Cardiac fibroblast (primary cell): ENCODE measurements around the gene LMO2.

Experiments used
- DNase-seq, 2 donors: peaks; one replicate each; pipeline versions ENCODE4 v3.0.0 to v3.0.0-alpha.2; 2010; ENCODE audit warnings: low read depth in 2 of 2
- H3K4me3 ChIP-seq, 2 donors: replicated peaks in 1 of 2; 1 replicate in 1 of 2; 2 replicates in 1 of 2; pipeline ENCODE4 v1.5.1; 2011; ENCODE audit warnings: low read depth in 2 of 2, low read length in 2 of 2, mild to moderate bottlenecking in 2 of 2, moderate library complexity in 1 of 2
- TF ChIP-seq, protein P1 (sequence below): IDR thresholded peaks from one replicate; pipeline ENCODE4 v1.5.1; 2011; ENCODE audit warnings: low read depth, mild to moderate bottlenecking, low read length, inconsistent platforms

Gene LMO2

DNA sequence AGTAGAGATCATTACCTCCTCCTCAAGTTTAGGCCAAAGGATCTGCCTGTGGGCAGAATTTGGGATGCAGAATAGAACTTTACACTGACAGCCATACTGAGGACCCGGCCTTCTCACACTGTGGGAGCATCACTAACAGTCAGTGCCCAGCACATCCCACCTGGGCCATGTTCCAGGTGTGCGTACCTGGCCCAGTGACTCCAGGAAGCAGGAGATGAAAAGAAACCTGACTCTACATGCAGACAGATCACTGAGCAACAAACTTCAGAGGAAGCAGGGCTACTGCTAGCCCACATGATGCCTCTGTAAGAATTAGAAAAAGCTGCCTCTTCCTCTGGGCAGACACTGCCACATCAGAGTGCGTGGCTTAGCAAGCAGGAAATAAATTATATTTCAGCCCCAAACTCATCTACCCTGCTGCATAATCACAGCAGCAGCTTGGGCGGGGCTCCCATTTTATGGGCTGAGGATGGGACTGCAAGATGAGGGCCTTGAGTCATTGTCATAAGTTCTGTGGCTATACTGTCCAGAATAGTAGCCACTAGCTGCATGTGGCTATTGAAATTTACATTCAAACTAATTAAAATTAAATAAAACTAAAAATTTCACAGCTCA is 6.0 kb upstream of the LMO2 start:
- DNase-seq: no peak
- no peak overlapping the region for H3K4me3 ChIP-seq
- TF ChIP-seq, protein P1, sequence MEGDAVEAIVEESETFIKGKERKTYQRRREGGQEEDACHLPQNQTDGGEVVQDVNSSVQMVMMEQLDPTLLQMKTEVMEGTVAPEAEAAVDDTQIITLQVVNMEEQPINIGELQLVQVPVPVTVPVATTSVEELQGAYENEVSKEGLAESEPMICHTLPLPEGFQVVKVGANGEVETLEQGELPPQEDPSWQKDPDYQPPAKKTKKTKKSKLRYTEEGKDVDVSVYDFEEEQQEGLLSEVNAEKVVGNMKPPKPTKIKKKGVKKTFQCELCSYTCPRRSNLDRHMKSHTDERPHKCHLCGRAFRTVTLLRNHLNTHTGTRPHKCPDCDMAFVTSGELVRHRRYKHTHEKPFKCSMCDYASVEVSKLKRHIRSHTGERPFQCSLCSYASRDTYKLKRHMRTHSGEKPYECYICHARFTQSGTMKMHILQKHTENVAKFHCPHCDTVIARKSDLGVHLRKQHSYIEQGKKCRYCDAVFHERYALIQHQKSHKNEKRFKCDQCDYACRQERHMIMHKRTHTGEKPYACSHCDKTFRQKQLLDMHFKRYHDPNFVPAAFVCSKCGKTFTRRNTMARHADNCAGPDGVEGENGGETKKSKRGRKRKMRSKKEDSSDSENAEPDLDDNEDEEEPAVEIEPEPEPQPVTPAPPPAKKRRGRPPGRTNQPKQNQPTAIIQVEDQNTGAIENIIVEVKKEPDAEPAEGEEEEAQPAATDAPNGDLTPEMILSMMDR: no peak

DNA sequence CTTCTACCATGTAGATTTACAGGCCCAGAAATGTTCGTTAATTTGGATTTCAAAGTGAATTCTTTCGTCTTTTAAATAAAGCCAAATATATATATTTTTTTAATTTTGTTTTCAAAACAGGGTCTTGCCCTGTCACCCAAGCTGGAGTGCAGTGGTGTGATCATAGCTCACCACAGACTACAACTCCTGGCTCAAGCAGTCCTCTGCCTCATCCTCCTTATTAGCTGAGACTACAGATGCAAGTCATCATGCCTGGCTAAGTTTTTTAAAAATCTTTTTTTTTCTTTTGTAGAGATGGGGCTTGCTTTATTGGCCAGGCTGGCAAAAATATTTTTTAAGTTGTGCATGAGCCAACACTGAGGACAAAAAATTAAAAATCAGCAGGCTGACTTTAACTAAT is 5.0 kb upstream of the LMO2 start:
- TF ChIP-seq, protein P1: no peak
- no peak for DNase-seq

DNA sequence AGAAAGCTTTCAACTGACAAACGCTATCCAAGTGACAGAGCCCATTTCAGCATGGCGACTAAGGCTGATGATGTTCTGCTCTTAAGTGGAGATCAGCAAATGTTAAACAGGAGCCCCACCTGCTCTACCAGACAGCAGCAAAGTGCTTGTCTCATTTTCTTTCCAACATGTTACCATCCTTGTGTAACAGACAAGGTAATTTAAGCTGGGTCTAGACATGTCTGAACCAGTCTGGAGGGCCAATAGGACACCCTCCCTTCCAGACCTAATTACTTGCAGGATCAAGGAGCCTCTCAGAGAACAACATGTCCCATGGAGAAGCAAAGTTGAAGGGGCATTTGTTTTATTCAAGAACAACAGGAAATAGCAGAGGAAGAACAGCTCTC is 3.9 kb upstream of the LMO2 start:
- no peak overlapping the region for H3K4me3 ChIP-seq
- DNase-seq: no peak
- TF ChIP-seq, protein P1: no peak

More for the DNA sequence above, 5.0 kb upstream of the LMO2 start:
- no peak overlapping the region for H3K4me3 ChIP-seq

DNA sequence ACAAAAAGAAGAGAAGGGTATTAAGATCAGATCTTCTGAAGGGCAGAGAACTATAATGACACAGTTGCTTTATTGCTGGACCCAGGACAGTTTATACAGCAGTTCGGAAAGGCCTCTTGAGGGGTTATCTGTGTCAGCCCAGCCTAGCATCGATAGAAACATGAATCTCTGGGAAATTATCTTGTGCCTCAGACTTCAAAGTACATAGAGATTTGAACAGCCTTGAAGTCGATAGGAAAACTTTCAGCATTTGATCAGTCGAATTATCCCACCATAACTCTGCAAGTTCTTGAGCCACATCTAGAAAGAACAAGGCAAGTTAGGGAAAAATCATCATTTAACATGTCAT is 2.5 kb upstream of the LMO2 start:
- no peak overlapping the region for H3K4me3 ChIP-seq
- TF ChIP-seq, protein P1: no peak
- DNase-seq: no peak

DNA sequence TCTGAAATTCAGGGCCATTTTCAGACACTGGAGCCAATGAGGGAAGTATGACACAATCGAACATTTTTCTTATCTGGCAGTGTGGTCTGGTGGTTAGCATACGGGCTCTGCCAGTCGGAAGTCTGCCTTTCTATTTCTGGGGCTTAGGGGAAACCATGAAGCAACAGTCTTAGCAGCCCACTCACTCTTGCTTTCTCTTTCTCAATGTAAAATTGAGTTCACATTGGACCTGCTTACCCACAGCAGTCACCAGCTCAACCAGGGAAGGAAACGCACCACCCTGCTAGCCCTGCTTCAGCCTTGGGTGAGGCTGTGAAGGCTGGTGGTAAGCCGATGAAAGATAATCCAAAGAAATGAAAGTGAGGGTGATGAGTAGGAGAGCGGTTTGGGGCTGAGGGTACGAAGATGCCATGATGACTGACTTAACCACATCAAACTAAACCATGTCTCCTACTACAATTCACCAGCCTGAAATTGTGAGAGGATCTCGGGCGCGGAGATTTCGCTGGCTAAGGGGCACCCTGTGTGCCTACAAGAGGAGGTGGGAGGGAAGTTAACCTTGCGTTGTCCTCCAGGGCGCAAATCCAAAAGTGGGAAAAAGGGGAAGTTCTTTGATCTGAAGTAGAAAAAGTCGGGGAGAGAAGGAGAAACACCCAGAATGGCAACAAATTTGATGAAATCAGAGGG is 2.0 kb upstream of the LMO2 start:
- TF ChIP-seq, protein P1: no peak
- H3K4me3 ChIP-seq: no peak overlapping the region
- DNase-seq: peak; percentile 29 to 67

DNA sequence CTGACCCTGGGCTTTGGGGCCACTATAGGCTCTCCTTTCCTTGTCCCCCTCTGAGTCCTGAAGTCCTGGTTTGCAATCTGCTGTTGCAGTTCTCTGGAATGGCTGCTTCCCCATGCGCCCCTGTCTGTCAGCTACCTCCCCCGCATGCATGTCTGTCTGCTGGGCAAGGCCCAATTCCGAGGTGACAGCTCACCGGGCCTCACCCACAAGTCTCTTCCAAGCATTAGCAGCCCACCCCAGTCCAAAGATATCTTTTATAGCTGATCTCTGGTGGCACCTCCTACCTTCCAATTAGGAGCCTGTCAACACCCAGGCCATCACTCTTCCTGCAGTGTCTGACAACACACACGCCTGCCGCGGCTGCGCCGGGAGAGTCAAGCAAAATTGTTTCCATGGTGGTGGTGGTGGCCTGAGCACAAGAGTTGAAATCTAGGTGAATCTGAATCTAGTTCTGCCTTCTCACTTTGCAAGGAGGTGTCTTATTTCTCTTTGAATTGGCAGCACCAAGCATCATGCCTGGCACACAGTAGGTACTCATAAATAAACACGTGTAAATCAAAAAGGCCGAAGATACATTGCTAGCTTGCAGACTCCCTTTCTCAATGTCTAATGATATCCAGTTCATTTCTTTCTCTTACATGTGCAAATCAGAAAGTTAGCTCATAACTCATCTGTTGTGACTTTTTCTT is 1.2 kb upstream of the LMO2 start:
- no peak overlapping the region for H3K4me3 ChIP-seq
- TF ChIP-seq, protein P1: no peak

More for the DNA sequence above, 1.2 kb upstream of the LMO2 start:
- DNase-seq: no peak
